Measurements from ENCODE around the gene FAM161B.

DNA sequence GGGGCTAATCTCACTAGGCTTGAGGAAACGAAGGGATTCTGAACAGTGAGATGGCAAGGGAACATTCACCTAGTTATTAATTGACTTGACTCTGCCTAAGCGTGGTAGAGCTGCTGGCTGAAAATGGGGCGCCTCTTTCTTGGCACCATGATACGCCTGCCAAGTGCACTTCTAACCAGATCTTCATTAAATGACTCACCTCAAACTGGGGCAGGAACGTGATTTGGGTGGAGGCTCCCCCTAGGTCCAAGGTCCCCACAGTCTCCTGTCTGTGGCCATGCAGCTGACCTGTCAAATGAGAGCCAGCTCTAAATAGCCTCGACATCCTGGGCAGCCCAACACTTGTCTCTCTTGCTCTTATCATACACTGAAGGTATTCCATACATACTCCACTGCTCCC lies 26.2 kb upstream of the FAM161B start:
- TF ChIP-seq, protein P1, sequence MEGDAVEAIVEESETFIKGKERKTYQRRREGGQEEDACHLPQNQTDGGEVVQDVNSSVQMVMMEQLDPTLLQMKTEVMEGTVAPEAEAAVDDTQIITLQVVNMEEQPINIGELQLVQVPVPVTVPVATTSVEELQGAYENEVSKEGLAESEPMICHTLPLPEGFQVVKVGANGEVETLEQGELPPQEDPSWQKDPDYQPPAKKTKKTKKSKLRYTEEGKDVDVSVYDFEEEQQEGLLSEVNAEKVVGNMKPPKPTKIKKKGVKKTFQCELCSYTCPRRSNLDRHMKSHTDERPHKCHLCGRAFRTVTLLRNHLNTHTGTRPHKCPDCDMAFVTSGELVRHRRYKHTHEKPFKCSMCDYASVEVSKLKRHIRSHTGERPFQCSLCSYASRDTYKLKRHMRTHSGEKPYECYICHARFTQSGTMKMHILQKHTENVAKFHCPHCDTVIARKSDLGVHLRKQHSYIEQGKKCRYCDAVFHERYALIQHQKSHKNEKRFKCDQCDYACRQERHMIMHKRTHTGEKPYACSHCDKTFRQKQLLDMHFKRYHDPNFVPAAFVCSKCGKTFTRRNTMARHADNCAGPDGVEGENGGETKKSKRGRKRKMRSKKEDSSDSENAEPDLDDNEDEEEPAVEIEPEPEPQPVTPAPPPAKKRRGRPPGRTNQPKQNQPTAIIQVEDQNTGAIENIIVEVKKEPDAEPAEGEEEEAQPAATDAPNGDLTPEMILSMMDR (IDR thresholded peaks at IDR 0.05), result no peak
- TF ChIP-seq POLR2A (IDR thresholded peaks at IDR 0.05), result no peak
